Measurements from ENCODE around the gene ASB13. TPM values are rescaled to one million over a fixed set of nuclear protein-coding genes. Genes with fewer than 3 reads are reported as not detected.

ASB13 gene
- total and polyA plus RNA-seq, 10 of the 15 experiments (the other 5 are each of a cell fraction or from before 2014, with no cell fraction given), result 0.02 to 0.59 (median 0.10) TPM; not detected in 2

GRCh38 chr10:5650664-5651387 lies 15.6 kb downstream of the ASB13 start:
- Histone ChIP-seq H4K20me1 (ENCODE audit: control insufficient read depth, insufficient read depth) (no peaks in the 10 kb centered on the region), H3K4me1 (ENCODE audit: control insufficient read depth, insufficient read depth, low read length) (peaks cover 4% of the 10 kb centered on the region), H2AFZ (ENCODE audit: control insufficient read depth, low read depth, low read length) (no peak overlapping the region), H3K27me3 (replicated peaks in 1 of 2; ENCODE audit: control insufficient read depth in 2 of 2, insufficient read depth in 2 of 2, low read length in 1 of 2) (no peaks in the 10 kb centered on the region; a peak in 1 of 4 replicates), H3K9me3 (replicated peaks; ENCODE audit: control insufficient read depth, insufficient read depth, low read length) (no peaks in the 10 kb centered on the region), H3K27ac (ENCODE audit: control insufficient read depth, insufficient read depth) (no peak overlapping the region), H3K79me2 (ENCODE audit: control insufficient read depth, insufficient read depth, low read length) (no peaks in the 10 kb centered on the region), H3K9ac (ENCODE audit: control insufficient read depth, insufficient read depth, low read length) (no peak overlapping the region), H3K36me3 (ENCODE audit: control insufficient read depth in 2 of 2, insufficient read depth in 2 of 2, low read length in 1 of 2) (no peaks in the 10 kb centered on the region), H3K4me2 (ENCODE audit: control insufficient read depth, insufficient read depth) (no peak overlapping the region), H3K4me3 (no peak overlapping the region)
- no peak for TF ChIP-seq EZH2 (IDR thresholded peaks at IDR 0.05; ENCODE audit: borderline replicate concordance, control insufficient read depth, low read depth, low read length)
- no peak for TF ChIP-seq MTA2 (IDR thresholded peaks at IDR 0.05; ENCODE audit: low read depth)
- TF ChIP-seq RBBP5 (conservative IDR thresholded peaks at IDR 0.05), result no peak
- TF ChIP-seq EP300 (IDR thresholded peaks at IDR 0.05; ENCODE audit: borderline replicate concordance in 1 of 2, control insufficient read depth in 1 of 2, low read depth in 2 of 2, low read length in 2 of 2), result no peak
- TF ChIP-seq FOS (IDR thresholded peaks at IDR 0.05; ENCODE audit: borderline replicate concordance, extremely low read depth, insufficient read length), result no peak
- TF ChIP-seq HDAC2 (IDR thresholded peaks at IDR 0.05), result no peak
- no peak for TF ChIP-seq CHD1 (IDR thresholded peaks at IDR 0.05; ENCODE audit: low read depth, low read length)
- TF ChIP-seq ATF7 (IDR thresholded peaks at IDR 0.05; ENCODE audit: low read depth), result no peak
- TF ChIP-seq, protein P1, sequence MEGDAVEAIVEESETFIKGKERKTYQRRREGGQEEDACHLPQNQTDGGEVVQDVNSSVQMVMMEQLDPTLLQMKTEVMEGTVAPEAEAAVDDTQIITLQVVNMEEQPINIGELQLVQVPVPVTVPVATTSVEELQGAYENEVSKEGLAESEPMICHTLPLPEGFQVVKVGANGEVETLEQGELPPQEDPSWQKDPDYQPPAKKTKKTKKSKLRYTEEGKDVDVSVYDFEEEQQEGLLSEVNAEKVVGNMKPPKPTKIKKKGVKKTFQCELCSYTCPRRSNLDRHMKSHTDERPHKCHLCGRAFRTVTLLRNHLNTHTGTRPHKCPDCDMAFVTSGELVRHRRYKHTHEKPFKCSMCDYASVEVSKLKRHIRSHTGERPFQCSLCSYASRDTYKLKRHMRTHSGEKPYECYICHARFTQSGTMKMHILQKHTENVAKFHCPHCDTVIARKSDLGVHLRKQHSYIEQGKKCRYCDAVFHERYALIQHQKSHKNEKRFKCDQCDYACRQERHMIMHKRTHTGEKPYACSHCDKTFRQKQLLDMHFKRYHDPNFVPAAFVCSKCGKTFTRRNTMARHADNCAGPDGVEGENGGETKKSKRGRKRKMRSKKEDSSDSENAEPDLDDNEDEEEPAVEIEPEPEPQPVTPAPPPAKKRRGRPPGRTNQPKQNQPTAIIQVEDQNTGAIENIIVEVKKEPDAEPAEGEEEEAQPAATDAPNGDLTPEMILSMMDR (IDR thresholded peaks at IDR 0.05 in 2 of 3, conservative IDR thresholded peaks at IDR 0.05 in 1 of 3; ENCODE audit: control insufficient read depth in 2 of 3, extremely low read depth in 1 of 3, insufficient read depth in 1 of 3, low read depth in 3 of 3, low read length in 3 of 3), result no peak
- no peak for TF ChIP-seq BCL11A (IDR thresholded peaks at IDR 0.05; ENCODE audit: low read depth, low read length)
- TF ChIP-seq ZNF24 (IDR thresholded peaks at IDR 0.05), result no peak
- TF ChIP-seq SIN3A (IDR thresholded peaks at IDR 0.05; ENCODE audit: low read depth, low read length), result no peak
- TF ChIP-seq, protein P2, sequence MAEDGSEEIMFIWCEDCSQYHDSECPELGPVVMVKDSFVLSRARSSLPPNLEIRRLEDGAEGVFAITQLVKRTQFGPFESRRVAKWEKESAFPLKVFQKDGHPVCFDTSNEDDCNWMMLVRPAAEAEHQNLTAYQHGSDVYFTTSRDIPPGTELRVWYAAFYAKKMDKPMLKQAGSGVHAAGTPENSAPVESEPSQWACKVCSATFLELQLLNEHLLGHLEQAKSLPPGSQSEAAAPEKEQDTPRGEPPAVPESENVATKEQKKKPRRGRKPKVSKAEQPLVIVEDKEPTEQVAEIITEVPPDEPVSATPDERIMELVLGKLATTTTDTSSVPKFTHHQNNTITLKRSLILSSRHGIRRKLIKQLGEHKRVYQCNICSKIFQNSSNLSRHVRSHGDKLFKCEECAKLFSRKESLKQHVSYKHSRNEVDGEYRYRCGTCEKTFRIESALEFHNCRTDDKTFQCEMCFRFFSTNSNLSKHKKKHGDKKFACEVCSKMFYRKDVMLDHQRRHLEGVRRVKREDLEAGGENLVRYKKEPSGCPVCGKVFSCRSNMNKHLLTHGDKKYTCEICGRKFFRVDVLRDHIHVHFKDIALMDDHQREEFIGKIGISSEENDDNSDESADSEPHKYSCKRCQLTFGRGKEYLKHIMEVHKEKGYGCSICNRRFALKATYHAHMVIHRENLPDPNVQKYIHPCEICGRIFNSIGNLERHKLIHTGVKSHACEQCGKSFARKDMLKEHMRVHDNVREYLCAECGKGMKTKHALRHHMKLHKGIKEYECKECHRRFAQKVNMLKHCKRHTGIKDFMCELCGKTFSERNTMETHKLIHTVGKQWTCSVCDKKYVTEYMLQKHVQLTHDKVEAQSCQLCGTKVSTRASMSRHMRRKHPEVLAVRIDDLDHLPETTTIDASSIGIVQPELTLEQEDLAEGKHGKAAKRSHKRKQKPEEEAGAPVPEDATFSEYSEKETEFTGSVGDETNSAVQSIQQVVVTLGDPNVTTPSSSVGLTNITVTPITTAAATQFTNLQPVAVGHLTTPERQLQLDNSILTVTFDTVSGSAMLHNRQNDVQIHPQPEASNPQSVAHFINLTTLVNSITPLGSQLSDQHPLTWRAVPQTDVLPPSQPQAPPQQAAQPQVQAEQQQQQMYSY (CRISPR knock-in tag; IDR thresholded peaks at IDR 0.05), result no peak
- no peak for TF ChIP-seq ZBTB4 (CRISPR knock-in tag; IDR thresholded peaks at IDR 0.05)
- intact Hi-C loops (cut with micrococcal nuclease; ENCODE audit: unreplicated experiment) (no loop called here), in situ Hi-C loops (cut with MboI) (no loop called here)
- BruUV-seq (replicated peaks), result no TSS peak
- ATAC-seq, result no peak; the same call in 2 of the 3 replicates
- ChIA-PET CTCF (no interaction called here), SMC1A (ENCODE audit: uncharacterized antibody, unreplicated experiment) (no interaction called here), POLR2A (no interaction called here), RAD21 (ENCODE audit: unreplicated experiment) (no interaction called here)
- WGBS (ENCODE audit: insufficient coverage, insufficient replicate concordance, low lambda C conversion rate, missing lambda C conversion rate), result 53% methylated on average over 20 of the region's 20 CpGs
- no peak for FAIRE-seq
- DNase-seq (ENCODE audit: low read depth, low spot score), result no peak
